Central memory CD8-positive, alpha-beta T cell (primary cell): ENCODE data around the gene NEDD4.
"Not testable (repeated sequence)": the region's sequence is repeated elsewhere in the genome, so short reads cannot be mapped to it uniquely, and the experiment has no call there.

Source experiments
- ATAC-seq: fragments of 150-1000 bp; cut with Tn5 transposase; replicated peaks from 2 replicates; pipeline ENCODE4 v1.10.0; 2022; ENCODE audit warnings: mild to moderate bottlenecking, moderate FRiP score, moderate number of reproducible peaks; ENCODE audit not compliant: poor library complexity, severe bottlenecking; ENCODE audit errors: extremely low read depth
- DNase-seq, 2 donors: peaks; one replicate each; pipeline ENCODE4 v3.0.0; 2021; ENCODE audit warnings: low spot score in 2 of 2
- H3K27ac Mint-ChIP-seq: one replicate; pipeline ENCODE4 v1.8.0; 2022; ENCODE audit warnings: low read depth, mild to moderate bottlenecking, moderate library complexity, mixed read lengths
- H3K27me3 Mint-ChIP-seq: one replicate; pipeline ENCODE4 v1.8.0; 2022; ENCODE audit warnings: mixed read lengths
- H3K36me3 Mint-ChIP-seq: one replicate; pipeline ENCODE4 v1.8.0; 2022; ENCODE audit warnings: mild to moderate bottlenecking, moderate library complexity, mixed read lengths; ENCODE audit not compliant: insufficient read depth
- H3K4me1 Mint-ChIP-seq: one replicate; pipeline ENCODE4 v1.8.0; 2022; ENCODE audit warnings: mixed read lengths
- H3K4me3 Mint-ChIP-seq: one replicate; pipeline ENCODE4 v1.8.0; 2022; ENCODE audit warnings: mild to moderate bottlenecking, moderate library complexity, mixed read lengths
- H3K9me3 Mint-ChIP-seq: one replicate; pipeline ENCODE4 v1.8.0; 2022; ENCODE audit warnings: mixed read lengths

Gene NEDD4

DNA sequence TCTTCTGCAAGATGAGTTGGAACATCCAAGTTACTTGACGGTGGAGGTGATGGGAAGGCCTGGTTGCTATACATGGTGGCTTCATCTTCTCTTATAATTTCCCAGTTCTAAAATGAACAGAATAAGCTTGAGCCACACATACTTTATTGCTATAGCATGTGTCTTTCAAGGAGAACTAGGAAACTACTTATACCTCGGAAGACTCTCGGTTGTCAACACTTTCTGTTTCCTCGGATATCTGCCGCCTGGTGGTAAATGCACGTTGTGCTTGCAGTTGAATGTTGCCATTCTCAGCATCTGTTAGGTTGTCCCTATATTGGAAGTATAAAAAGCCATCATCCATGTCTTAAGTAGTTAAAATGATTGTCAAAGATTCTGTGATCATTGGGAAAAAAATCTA, 132.9 kb downstream of the NEDD4 start:
- H3K27me3 Mint-ChIP-seq = no peaks in the 10 kb centered on the region
- H3K27ac Mint-ChIP-seq = no peak overlapping the region
- no peaks in the 10 kb centered on the region for H3K4me1 Mint-ChIP-seq
- H3K36me3 Mint-ChIP-seq = peaks cover 1% of the 10 kb centered on the region
- no peak overlapping the region for H3K4me3 Mint-ChIP-seq
- no peak for ATAC-seq
- DNase-seq = no peak
- H3K9me3 Mint-ChIP-seq = no peaks in the 10 kb centered on the region

DNA sequence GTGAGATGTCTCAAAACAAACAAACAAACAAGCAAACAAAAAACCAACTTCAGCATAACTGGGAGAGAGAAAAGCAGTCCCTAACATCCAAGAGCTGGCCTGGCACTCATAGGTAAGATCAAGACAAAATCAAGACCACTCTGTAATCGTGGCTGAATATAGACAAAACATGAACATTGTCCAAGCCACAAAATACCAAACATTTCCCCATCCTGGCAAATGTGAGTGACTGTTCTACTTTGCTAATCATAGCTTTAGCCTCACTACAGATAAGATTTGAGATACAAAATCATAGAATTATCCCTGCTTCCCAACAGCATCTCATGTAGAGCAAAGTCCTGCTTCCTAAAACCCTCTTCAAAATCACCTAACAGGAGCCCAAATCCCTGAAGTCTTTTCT, 133.7 kb downstream of the NEDD4 start:
- H3K27ac Mint-ChIP-seq = no peak overlapping the region
- H3K27me3 Mint-ChIP-seq = no peaks in the 10 kb centered on the region
- H3K9me3 Mint-ChIP-seq = no peaks in the 10 kb centered on the region
- no peak for DNase-seq
- H3K36me3 Mint-ChIP-seq = peaks cover 1% of the 10 kb centered on the region
- H3K4me1 Mint-ChIP-seq = no peaks in the 10 kb centered on the region
- no peak overlapping the region for H3K4me3 Mint-ChIP-seq
- no peak for ATAC-seq

DNA sequence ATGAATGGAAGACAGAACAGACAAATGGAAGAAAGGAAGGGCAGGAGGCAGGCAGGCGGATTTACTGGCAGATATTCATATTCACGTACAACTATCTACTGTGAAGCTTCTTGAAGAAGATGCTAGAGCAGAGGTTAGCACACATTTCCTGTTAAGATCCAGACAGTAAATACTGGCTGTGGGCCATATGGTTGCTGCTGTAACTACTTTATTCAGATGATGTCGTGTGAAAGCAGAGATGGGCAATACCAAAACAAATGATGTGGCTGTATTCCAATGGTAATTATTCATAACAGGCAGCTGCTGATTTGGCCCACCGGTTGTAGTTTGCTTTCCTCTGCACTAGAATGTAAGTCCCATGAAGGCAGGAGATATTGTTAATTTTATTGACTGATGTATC, 134.8 kb downstream of the NEDD4 start:
- Mint-ChIP-seq H3K9me3 (no peaks in the 10 kb centered on the region), H3K36me3 (peaks cover 1% of the 10 kb centered on the region), H3K4me3 (no peak overlapping the region), H3K27me3 (no peaks in the 10 kb centered on the region), H3K27ac (no peak overlapping the region), H3K4me1 (no peaks in the 10 kb centered on the region)
- ATAC-seq (no peak), DNase-seq (no peak)

DNA sequence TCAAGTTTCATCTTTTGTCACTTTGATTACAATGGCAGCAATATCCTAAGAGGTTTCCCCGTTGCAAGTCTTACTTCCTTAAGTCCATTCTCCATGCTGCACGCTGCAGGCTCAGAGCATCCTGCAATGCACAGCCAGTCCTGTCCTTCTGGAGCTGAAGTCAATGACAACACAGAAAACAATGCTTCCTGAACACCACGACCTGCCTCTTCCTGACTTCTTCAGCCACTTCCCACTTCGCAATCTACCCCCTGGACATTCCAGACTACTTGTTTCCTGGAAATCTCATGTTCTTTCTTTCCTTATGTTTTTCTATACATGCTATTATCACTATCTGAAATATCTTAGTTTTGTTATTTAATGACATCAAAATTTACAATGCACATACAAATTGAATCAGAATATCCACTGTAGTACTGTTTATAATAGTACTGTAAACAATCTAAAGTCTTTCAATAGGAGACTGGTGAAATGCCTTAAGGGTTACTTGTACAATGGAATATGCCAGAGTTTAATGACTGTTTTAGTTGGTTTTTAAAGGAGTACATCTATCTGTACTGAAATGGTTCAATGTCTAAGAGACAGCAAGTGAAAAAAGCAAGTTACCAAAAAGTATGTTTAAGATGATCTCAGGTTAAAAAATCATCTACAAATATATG, 136.8 kb downstream of the NEDD4 start:
- H3K4me1 Mint-ChIP-seq = no peaks in the 10 kb centered on the region
- H3K36me3 Mint-ChIP-seq = peaks cover 3% of the 10 kb centered on the region
- H3K27me3 Mint-ChIP-seq = no peaks in the 10 kb centered on the region
- ATAC-seq (no peak), DNase-seq (no peak)
- H3K4me3 Mint-ChIP-seq = no peak overlapping the region
- H3K9me3 Mint-ChIP-seq = no peaks in the 10 kb centered on the region
- no peak overlapping the region for H3K27ac Mint-ChIP-seq

DNA sequence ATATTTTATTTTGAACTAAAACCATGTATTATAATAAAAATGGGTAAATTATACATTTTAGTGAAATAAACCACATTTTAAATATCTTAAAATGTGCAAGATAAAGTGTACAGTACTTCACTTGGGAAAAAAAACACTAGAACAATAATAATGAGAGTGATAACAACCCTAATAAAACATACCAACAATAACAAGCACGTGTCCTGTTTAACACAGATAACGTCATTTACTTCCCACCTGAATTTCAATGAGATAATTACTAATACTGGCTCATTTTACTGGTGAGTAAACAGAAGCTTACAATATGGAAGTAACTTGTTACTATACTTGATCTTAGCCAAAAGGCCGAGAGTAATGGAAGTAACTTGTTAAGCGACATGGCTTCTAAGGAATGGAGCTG, 140.3 kb downstream of the NEDD4 start:
- H3K27ac Mint-ChIP-seq = no peak overlapping the region
- peaks cover 3% of the 10 kb centered on the region for H3K36me3 Mint-ChIP-seq
- no peak for DNase-seq
- no peaks in the 10 kb centered on the region for H3K4me1 Mint-ChIP-seq
- no peak for ATAC-seq
- no peak overlapping the region for H3K4me3 Mint-ChIP-seq
- H3K27me3 Mint-ChIP-seq = no peaks in the 10 kb centered on the region
- H3K9me3 Mint-ChIP-seq = no peaks in the 10 kb centered on the region

DNA sequence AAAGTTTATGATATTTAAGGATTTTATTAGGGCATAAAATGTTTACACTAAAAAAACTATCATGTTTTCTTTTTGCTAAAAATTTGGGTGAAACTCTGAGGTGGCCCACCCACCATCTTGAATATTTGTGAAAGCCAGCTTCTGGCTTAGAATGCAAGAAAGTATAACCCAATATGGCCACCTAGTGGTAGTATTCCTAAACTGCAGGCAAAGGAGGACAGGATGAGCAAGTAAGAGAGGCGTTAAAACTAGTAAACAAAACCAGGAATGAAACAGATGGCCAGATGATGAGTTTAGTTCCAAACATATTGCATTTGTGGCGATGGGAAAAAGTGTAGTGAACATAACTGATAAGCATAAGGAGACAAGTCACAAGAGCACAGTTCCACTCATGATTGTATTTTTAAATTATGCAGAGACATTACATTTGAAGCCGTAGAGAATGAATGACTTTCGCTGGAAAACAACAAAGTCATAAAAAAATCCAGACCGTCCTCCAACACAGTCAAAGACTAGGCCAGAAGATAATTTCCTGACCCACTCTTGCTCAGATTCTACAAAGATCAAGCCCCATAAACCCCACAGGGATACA, 147.2 kb downstream of the NEDD4 start:
- no peak overlapping the region for H3K27ac Mint-ChIP-seq
- peak in 1 of 2 donors; percentile 40 for DNase-seq

DNA sequence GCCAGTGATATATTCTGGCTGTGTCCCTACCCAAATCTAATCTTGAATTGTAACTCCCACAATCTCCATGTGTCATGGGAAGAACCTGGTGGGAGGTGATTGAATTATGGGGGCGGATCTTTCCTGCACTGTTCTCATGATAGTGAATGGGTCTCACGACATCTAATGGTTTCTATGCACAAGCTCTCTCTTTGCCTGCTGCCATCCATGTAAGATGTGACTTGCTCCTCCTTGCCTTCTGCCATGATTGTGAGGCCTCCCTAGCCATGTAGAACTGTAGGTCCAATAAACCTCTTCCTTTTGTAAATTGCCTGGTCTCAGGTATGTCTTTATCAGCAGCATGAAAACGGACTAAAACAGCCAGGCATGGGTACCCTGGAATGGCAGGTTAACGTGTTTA, 150.5 kb downstream of the NEDD4 start:
- DNase-seq, H3K4me3 Mint-ChIP-seq, H3K27ac Mint-ChIP-seq, H3K36me3 Mint-ChIP-seq, H3K27me3 Mint-ChIP-seq, H3K4me1 Mint-ChIP-seq, H3K9me3 Mint-ChIP-seq, ATAC-seq: not testable (repeated sequence)

More for the DNA sequence above, 147.2 kb downstream of the NEDD4 start:
- ATAC-seq = peak; percentile 40
- Mint-ChIP-seq H3K4me3 (no peak overlapping the region), H3K36me3 (peaks cover 2% of the 10 kb centered on the region), H3K27me3 (no peaks in the 10 kb centered on the region), H3K4me1 (no peaks in the 10 kb centered on the region), H3K9me3 (no peaks in the 10 kb centered on the region)

DNA sequence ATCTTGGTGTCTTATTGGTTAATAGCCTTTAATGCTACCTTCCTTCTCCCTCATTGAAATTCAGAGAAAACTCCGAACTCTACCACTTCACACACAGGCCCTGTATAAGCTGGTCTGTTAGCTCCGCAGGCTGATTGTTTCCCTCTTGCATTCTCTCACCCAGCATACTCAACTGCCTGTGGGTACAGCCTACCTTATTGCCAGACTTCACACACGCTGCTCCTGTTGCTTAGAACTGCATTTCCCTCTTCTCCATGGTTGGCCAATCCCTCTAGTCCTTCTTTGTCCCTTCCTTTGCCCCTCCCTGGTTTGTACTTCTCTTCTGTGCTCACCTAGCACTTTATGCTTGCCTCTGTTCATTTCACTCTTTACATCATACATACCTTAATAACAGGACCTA, 157.5 kb downstream of the NEDD4 start:
- H3K27me3 Mint-ChIP-seq = no peaks in the 10 kb centered on the region
- ATAC-seq (no peak), DNase-seq (no peak)
- no peaks in the 10 kb centered on the region for H3K36me3 Mint-ChIP-seq
- H3K9me3 Mint-ChIP-seq = no peaks in the 10 kb centered on the region
- no peak overlapping the region for H3K4me3 Mint-ChIP-seq
- H3K27ac Mint-ChIP-seq = no peak overlapping the region
- H3K4me1 Mint-ChIP-seq = no peaks in the 10 kb centered on the region

DNA sequence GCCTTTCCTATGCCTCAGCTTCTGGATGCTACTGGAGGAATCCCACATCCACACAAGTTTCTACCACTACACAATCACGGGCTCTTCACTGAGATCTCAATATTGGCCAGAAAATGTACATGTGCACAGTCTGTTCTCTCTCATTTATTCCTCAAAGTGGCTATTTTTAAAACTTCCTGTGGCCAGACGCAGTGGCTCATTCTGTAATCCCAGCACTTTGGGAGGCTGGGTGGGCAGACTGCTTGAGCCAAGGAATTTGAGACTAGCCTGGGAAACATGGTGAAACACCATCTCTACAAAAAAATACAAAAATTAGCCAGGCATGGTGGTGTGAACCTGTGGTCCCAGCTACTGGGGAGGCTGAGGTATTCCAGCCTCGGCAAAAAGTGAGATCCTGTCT, 159.1 kb downstream of the NEDD4 start:
- ATAC-seq (no peak), DNase-seq (no peak)
- Mint-ChIP-seq H3K27me3 (no peaks in the 10 kb centered on the region), H3K4me1 (peaks cover 11% of the 10 kb centered on the region), H3K36me3 (no peaks in the 10 kb centered on the region), H3K4me3 (no peak overlapping the region), H3K27ac (no peak overlapping the region), H3K9me3 (no peaks in the 10 kb centered on the region)

DNA sequence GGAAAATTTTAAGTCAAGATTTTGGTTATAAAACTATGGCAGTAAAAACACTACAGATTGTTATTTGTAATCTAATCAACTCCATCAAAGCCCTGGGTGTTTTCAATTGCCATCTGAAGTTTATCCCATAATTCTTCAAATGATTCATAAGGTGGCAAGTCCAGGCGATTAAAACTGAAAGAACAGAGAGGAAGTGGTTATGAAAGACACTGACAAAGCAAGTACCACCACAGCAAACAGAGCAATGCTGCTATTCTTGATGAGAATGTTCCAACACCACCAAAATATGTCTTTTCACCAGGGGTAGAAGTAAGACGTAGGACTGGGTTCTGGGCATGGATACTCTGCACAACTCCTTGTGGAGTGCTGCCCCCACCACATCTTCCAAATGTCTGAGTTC, 163.6 kb downstream of the NEDD4 start:
- DNase-seq (no peak), ATAC-seq (peak; percentile 60)
- no peaks in the 10 kb centered on the region for H3K27me3 Mint-ChIP-seq
- H3K36me3 Mint-ChIP-seq = no peaks in the 10 kb centered on the region
- H3K27ac Mint-ChIP-seq = peak overlapping the region; percentile 15
- no peak overlapping the region for H3K4me3 Mint-ChIP-seq
- peaks cover 12% of the 10 kb centered on the region for H3K4me1 Mint-ChIP-seq
- no peaks in the 10 kb centered on the region for H3K9me3 Mint-ChIP-seq

DNA sequence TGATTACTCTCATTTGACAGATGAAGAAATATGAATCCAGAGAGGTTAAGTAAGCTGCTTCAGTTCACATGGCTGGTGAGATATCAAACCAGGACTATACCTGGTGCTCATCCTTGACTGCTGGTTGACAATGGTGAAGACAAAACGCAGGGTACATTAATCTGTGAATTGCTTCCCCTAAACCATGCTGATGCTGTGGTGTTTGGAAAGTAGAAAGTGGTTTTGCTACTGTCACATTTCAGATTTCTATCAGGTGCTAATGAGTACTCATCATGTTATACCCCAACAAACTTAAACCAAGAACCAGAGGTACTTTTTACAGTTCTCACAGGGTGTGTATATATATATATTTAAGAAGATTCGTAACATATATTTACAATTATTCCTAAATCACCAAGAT, 165.5 kb downstream of the NEDD4 start:
- Mint-ChIP-seq H3K27me3 (no peaks in the 10 kb centered on the region), H3K4me1 (peaks cover 12% of the 10 kb centered on the region), H3K27ac (no peak overlapping the region), H3K4me3 (no peak overlapping the region), H3K36me3 (no peaks in the 10 kb centered on the region), H3K9me3 (no peaks in the 10 kb centered on the region)
- ATAC-seq = no peak
- no peak for DNase-seq

DNA sequence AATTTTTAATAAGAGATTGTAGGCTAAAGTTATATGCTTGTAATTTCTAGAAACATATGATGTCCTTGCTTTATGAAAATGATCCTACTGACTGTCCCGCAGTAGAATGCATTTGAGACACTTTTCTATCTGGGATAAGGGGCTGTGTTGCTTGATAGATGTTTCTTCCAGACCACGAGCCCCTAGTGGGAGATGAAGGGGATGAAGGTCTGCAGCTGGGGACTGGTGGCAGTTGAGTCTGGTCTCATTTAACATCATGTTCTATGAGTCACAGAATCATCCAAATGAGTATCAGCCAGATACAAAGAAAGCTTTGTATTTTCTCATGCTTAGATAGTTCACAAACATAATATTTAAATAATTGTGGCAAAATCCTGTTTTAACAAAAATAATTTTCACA, 166.2 kb downstream of the NEDD4 start:
- Mint-ChIP-seq H3K4me1 (peaks cover 12% of the 10 kb centered on the region), H3K27me3 (no peaks in the 10 kb centered on the region), H3K4me3 (no peak overlapping the region), H3K9me3 (no peaks in the 10 kb centered on the region), H3K36me3 (no peaks in the 10 kb centered on the region), H3K27ac (no peak overlapping the region)
- DNase-seq = no peak
- no peak for ATAC-seq

DNA sequence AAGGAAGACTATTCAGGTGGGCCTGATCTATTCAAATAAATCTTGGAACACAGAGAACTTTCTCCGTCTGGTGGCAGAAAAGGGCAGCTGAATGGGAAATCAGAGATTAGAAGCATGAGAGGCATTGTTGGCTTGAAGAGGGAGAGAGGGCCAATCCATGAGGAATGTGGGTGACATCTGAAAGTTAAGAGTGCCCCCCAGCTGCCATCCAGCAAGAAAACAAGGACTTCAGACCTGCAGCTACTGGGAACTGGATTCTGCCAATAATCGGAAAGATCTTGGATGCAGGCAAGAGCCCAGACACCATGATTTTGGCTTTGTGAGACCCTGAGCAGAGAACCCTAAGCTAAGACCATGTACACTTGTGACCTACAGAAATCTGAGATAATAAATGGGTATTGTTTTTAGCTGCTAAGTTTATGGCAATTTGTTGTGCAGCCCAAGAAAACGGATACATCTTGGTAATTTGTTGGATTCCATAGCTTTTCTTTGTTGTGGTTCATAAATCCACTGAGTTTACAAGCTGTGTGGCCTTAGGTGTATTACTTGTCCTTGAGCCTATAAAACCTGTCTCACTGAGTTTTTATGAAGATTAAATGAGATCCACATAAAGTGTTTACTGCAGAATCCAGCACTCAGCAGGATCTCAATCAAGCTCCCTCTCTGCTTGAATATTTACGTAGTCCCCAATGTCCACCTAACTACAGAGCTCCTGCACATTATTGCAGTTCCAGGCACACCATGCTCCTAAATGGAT, 168.4 kb downstream of the NEDD4 start:
- Mint-ChIP-seq H3K27me3 (no peaks in the 10 kb centered on the region), H3K36me3 (no peaks in the 10 kb centered on the region), H3K4me1 (peaks cover 8% of the 10 kb centered on the region), H3K27ac (no peak overlapping the region), H3K4me3 (no peak overlapping the region), H3K9me3 (no peaks in the 10 kb centered on the region)
- DNase-seq = no peak
- ATAC-seq = no peak
